ENCODE data around the gene AXDND1.
"Not testable (repeated sequence)": the region's sequence is repeated elsewhere in the genome, so short reads cannot be mapped to it uniquely, and the experiment has no call there.

AXDND1 gene

DNA sequence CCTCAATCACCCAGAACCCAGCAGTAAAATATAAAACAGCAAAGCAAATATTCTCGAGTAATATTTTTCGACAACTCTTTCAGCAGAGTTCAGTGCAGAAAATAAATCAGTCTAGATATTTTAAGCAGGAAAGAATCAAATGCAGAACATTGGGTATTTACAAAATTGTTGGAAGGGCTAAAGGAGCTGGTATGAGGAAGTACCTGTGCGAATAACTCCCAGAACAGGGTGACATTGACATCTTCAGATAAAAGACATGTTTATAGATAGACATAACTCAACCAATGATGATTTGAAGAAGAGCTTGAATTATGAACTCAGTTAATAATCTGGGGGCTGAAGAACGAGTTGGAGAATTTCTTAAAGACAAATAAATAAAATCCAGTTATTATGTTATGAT, 6.4 kb downstream of the AXDND1 start:
- no peak for DNase-seq

DNA sequence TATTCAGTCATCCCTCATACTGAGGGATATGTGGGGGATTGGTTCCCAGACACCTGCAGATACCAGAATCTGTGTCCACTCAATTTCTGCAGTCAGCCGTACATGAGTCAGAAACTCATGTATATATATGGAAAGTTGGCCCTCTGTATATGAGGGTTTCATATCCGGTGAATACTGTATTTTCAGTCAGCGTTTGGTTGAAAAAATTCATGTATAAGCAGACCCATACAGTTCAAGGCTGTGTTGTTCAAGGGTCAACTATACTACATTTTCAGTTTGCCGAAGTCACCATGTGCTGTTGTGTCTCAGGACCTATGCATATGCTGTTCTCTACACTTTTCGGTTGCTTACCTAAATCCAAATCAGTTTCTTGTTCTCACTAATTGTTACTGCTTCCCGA, 10.5 kb downstream of the AXDND1 start:
- DNase-seq: no peak

DNA sequence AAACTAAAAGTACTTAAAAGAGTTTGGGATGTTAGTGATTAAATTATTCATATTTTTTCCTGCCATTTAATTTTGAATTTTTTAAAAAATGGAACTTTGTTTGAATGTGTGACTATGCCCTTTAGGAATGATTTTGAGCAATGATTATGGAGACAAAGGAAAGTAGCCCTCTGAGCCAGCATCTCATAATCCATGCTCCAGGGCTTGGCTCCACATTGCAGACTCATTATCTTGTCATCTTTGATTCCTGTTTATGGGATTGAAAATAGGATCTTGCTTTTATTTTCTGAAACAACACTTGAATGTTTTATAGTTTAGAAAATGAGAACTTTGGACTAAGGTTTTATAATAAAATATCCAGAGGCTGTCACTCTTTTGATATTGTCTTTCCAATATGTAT, 14.5 kb downstream of the AXDND1 start:
- peak; percentile 4 for DNase-seq

DNA sequence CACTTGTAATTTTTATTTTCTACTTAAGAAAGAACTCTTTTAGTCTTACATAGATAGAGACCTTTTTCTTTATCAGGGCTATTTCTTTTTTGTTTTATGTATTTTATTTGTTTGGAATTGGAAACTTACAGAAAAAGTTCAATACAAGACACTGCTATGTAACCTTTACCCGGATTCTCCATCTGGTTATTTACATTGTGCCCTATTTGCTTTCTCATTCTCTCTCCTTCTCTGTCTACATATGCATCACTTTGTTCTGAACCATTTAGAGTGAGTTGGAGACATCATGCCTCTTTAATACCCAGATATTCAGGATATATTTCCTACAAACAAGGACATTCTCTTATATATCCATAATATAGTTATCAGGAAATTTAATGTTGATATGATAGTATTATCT, 18.3 kb downstream of the AXDND1 start:
- DNase-seq: no peak

DNA sequence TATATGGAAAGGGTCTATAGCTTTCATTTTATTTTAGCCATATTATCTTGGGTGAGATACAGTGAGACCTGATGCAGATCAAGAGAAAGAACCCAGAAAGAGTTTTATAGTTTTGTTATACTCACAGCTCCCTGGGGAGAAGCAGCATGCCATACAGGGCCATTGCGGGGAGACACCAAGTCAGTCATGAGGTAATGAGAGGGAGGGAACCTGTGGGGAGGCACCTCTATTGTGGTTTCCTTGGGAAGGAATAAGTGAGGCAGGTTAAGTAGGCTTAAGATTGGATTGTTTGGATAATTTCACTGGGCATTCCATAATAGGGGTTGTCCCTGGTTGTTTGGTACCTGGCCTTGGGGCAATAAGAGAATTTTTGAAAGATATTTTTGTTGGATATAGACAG, 19.7 kb downstream of the AXDND1 start:
- no peak for DNase-seq

DNA sequence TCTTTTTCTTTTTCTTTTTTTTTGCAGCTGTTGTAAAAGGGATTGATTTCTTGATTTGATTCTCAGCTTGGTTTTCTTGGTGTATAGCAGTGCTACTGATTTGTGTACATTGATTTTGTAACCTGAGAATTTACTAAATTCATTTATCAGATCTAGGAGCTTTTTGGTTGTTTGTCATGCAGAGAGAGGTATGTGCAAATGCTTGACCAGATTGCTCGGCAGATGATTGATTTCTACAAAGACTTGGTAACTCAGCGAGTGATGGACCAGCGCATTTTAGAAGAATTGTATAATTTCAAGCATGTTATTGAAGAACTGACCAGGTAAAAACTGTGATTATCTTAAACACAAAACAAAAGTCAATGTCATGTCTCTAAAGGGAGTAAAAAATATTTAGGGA, 27.9 kb downstream of the AXDND1 start:
- no peak for DNase-seq

DNA sequence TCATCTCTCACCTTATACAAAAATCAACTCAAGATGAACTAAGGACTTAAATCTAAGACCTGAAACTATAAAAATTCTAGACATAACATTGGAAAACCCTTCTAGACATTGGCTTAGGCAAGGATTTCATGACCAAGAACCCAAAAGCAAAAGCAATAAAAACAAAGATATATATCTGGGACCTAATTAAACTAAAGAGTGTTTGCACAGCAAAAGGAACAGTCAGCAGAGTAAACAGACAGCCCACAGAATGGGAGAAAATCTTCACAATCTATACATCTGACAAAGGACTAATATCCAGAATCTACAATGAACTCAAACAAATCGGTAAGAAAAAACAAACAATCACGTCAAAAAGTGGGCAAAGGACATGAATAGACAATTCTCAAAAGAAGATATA, 33.6 kb downstream of the AXDND1 start:
- DNase-seq: not testable (repeated sequence)

DNA sequence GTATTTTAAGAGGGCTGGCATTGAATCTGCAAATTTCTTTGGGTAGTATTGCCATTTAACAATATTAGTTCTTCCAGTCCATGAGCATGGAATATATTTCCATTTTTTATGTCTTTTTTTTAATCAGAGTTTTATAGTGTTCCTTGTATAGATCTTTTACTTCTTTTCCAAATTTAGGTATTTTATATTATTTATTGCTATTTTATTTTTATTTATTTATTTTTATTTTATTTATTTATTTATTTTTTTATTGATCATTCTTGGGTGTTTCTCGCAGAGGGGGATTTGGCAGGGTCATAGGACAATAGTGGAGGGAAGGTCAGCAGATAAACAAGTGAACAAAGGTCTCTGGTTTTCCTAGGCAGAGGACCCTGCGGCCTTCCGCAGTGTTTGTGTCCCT, 52.0 kb downstream of the AXDND1 start:
- not testable (repeated sequence) for DNase-seq

DNA sequence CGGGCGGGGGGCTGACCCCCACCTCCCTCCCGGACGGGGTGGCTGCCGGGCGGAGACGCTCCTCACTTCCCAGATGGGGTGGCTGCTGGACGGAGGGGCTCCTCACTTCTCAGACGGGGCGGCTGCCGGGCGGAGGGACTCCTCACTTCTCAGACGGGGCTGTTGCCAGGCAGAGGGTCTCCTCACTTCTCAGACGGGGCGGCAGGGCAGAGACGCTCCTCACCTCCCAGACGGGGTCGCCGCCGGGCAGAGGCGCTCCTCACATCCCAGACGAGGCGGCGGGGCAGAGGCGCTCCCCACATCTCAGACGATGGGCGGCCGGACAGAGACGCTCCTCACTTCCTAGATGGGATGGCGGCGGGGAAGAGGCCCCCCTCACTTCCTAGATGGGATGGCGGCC, 52.9 kb downstream of the AXDND1 start:
- not testable (repeated sequence) for DNase-seq

DNA sequence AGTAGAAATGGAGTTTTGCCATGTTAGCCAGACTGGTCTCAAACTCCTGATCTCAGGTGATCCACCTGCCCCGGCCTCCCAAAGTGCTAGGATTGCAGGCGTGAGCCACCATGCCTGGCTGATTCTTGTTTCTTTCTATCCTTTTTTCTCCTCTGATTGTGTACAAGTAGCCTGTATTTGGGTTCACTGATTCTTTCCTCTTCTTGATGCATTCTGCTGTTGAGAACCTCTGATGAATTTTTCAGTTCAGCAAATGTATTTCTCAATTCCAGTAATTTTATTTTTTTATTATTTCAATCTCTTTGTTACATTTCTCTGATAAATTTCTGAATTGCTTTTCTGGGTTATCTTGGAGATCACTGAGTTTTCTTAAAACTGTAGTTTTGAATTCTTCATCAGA, 58.8 kb downstream of the AXDND1 start:
- no peak for DNase-seq

DNA sequence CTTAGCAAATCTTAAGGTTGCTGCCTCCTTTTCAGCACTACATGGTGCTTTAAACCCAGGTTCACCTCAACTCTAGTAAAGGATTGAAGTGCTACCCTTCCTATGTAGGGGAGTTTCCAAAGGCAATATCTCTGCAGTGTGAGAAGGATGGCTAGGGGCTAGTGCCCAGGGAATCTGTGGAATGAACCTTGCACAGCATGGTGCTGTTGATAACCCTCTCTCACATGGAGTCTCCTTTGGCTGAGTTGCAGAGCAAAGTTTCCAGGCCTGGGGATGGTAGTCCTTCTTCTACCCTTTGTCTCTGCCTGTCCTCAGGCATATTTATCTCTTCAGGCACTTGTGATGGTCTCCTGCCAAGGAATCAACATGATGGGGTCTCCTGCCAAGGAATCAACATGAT, 59.4 kb downstream of the AXDND1 start:
- DNase-seq: no peak

DNA sequence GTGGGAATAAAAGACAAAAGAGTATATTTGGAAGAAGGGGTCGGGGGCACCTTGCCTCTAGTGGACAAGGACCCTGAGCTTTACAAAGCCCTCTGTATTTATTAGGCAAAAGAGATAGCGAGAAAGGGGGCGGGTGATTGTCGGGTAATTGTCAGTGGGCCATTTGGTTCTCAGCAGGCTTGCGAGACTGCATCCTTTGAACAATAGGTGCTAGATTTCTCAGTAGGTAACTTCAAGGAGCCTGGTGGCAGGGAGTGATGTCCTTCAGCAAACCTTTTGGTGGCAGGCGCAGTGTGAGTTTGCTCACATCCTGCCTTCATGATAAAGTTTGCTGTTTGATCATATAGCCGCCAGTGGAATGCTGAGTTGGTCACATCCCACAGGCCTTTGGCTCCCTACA, 71.4 kb downstream of the AXDND1 start:
- DNase-seq: no peak

DNA sequence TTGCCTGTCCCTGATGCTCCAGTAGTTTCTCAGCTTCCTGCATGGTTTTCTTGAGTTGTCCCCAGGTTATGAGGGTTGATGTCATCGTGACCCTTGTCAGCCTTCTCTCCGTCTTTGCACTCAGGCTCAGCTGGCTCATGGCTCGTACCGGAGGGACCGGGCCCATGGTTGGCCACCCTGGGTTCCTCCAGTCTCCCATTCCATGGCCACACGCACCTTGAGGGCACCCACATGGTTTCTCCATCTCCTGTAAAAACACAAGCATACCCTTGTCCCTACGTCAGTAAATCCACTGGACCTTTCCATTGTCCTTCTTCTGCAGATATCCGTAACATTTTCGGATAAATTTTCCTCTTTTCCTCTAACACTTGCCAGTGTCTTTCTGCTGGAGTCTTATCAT, 73.9 kb downstream of the AXDND1 start:
- not testable (repeated sequence) for DNase-seq

DNA sequence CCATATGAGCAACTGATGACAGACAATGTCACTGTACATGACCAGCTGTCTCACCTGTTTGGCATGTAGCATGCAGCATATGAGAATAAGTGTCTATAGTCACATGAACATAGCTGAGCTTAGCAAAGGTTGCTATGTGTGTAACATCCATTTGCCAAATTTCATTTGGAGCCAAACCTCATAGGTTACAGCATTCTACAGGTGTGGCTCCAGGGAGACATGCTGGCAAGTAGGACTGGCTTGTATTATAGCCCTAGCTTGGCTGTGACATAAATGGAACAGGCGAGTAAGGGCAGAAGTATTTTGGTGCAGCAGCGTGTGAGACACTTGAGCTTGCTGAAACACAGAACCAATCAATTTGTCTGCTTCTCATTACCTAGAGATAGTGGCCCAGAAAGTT, 74.5 kb downstream of the AXDND1 start:
- not testable (repeated sequence) for DNase-seq

DNA sequence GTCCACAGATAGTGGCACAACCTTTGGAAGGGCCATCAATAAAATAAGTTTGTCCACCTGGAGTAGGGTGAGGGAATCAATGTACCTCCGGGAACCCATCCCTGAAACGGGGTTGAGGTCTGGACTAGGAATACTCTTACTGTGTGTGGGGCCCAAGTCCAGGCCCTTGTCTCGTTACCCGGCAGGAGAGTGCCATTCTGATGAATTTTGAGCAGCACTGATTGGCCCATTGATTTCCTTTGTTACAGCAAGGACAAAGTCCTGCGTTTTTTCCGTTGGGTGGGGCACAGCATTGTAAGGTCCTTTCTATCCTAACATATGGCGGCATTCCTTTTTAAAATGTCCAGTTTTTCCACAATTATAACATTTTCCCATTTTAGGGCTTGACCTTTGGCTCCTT, 75.2 kb downstream of the AXDND1 start:
- DNase-seq: no peak

DNA sequence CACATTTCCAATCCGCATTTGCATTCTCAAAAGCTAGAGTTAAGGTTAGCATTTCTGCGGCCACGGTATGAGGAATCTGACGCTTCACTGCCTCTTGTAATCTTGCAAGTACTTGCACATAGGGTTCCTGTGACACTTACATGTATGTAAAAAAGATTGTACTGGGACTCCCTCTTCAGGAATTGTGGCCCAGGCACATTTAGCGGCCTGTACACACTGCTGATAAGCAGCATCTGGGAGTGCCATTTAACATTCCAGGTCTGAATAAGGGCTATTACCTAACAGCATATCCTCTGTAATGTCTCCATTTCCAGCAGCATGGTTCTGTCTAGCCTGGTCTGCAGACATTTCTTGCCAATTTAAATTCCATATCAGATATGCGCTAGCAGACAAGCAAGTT, 75.7 kb downstream of the AXDND1 start:
- DNase-seq: no peak

DNA sequence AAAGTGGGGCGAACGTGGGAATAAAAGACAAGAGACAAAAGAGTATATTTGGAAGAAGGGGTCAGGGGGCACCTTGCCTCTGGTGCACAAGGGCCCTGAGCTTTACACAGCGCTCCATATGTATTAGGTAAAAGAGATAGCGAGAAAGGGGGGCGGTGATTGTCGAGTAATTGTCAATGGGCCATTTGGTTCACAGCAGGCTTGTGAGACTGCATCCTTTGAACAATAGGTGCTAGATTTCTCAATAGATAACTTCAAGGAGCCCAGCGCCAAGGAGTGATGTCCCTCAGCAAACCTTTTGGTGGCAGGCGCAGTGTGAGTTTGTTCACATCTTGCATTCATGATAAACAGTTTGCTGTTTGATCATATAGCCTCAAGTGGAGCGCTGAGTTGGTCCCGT, 77.1 kb downstream of the AXDND1 start:
- DNase-seq: not testable (repeated sequence)

DNA sequence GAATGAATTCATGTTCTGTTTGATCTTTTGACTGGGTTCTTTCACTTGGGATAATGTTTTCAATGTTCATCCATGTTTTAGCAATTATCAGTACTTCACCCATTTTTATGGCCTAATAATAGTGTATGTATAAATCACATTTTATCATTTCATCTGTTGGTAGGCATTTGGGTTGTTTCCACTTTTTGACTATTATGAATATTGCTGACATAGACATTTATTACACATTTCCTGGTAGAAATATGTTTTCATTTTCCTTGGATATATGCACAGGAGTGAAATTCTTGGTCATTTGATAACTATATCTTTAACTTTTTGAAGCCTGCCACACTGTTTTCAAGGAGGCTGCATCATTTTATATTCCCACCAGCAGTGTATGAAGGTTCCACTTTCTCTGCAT, 79.8 kb downstream of the AXDND1 start:
- no peak for DNase-seq

DNA sequence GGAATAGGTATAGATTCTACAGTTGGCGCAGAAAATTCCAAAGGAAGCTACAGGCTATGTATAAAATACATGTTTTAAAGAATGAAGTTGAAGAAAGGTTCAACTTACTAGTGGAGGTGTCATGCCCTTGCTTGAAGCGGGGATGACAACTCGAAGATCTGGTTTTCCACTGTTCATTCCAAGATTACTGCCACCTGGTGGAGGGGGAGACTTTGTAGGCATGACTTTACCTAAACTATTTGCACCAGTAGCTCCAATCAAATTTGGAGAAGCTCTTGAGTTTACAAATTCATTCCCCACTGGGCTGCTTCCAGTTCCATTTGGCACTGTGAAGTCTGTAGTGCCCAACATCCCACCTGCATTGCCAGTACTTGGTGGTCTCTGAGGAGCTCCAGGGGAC, 81.7 kb downstream of the AXDND1 start:
- DNase-seq: no peak

DNA sequence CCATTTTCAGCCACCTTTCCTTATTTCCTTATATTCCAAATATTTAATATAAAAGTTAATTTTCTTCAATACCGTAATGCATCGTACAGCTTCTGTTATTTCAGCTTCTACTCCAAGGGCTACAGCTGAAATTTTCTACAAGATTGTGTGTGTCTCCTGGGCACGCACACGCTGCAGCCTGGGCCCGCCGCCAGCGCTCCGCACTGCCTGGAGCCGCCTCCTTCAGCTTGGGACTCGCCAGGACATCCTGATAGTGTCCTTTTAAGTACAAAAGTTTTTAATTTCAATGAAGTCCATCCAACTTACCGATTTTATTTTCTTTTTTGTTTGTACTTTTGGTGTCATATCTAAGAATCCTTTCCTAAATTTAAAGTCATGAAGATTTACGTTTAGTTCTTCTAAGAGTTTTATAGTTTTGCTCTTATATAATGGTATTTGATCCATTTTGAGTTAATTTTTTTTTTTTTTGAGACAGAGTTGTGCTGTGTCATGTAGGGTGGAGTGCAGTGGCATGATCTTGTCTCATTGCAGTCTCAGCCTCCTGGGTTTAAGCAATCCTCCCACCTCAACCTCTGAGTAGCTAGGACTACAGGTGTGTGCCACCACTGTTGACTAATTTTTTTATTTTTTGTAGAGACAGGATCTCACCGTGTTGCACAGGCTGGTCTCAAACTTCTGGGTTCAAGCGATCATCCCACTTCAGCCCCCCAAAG, 82.8 kb downstream of the AXDND1 start:
- no peak for DNase-seq

DNA sequence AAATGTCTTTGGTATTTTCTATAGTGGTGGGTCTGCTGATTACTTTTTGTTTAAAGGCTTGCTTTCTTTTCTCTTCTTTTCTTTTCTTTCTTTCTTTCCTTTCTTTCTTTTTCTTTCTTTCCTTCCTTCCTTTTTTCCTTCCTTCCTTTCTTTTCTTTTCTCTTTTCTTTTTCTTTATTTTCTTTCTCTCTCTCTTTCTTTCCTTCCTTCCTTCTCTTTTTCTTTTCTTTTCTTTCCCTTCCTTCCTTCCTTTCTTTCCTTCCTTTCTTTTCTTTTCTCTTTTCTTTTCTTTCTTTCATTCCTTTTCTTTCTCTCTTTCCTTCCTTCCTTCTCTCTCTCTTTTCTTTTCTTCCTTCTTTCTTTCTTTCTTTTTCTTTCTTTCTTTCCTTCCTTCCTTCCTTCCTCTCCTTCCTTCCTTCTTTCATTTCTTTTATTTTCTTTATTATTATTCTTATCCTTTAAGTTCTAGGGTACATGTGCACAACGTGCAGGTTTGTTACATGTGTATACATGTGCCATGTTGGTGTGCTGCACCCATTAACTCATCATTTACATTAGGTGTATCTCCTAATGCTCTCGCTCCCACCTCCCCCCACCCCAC, 93.9 kb downstream of the AXDND1 start:
- not testable (repeated sequence) for DNase-seq

DNA sequence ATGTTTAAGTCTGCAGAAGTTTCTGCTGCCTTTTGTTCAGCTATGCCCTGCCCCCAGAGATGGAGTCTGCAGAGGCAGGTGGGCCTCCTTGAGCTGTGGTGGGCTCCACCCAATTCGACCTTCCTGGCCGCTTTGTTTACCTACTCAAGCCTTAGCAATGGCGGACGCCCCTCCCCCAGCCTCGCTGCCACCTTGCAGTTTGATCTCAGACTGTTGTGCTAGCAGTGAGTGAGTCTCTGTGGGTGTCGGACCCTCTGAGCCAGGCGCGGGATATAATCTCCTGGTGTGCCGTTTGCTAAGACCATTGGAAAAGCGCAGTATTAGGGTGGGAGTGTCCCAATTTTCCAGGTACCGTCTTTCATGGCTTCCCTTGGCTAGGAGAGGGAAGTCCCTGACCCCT, 99.9 kb downstream of the AXDND1 start:
- DNase-seq: not testable (repeated sequence)

DNA sequence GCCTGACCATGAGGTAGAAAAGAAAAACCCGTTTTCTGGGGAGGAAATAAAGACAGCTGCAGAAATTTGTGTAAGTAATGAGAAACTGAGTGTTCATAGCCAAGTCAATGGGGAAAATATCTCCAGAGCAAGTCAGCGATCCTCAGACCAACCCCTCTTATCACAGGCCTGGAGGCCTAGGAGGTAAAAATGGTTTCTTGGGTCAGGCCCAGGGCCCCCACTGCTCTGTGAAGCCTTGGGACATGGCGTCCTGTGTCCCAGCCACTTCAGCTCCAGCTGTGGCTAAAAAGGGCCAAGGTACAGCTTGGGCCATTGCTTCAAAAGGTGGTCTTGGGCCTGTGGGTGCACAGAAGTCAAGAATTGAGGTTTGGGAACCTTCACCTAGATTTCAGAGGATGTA, 108.9 kb downstream of the AXDND1 start:
- DNase-seq: no peak

DNA sequence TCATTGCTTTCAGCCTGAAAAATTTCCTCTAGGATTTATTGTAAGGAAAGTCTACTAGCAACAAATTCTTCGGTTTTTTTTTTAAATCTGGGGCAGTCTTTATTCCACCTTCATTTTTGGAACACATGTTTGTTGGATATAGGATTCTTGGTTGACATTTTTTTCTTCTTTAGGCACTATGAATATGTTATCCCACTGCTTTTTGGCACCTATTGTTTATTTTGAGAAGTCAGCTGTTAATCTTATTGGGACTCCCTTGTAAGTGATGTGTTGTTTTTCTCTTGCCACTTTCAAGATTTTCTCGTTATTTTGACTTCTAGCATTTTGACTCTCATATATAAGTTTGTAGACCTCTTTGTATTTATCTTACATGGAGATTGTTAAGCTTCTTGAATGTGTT, 110.7 kb downstream of the AXDND1 start:
- DNase-seq: no peak

DNA sequence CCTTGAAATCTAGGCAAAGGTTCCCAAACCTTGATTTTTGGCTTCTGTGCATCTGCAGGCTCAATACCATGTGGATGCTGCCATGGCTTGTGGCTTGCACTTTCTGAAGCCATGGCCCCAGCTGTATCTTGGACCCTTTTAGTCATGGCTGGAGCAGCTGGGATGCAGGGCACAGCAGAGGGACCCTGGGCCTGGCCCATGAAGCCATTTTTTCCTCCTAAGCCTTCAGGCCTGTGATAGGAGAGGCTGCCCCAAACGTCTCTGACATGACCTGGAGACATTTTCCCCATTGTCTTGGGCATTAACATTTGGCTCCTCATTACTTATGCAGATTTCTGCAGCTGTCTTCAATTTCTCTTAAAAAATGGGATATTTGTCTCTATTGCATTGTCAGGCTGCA, 112.6 kb downstream of the AXDND1 start:
- no peak for DNase-seq

Data from HCEC 1CT (cell line).